NCI-H2196 treated with DMSO at 0.1 percent for 48 hours (cell line): ENCODE results near the gene C14orf180.

ENCODE experiments used
- DNase-seq: peaks from one replicate; lab custom pipeline; 2025; ENCODE audit not compliant: unreplicated experiment; lab: John Stamatoyannopoulos, UW

Gene C14orf180

GRCh38 chr14:104579507-104579906 lies at the start of gene C14orf180:
Gene C14orf180 (plus strand): TSS chr14:104579764. CDS start chr14:104586431, 6,667 bp downstream.
- DNase-seq: no peak

GRCh38 chr14:104530646-104531045 lies 48.9 kb upstream of the C14orf180 start:
- no peak for DNase-seq

DNA sequence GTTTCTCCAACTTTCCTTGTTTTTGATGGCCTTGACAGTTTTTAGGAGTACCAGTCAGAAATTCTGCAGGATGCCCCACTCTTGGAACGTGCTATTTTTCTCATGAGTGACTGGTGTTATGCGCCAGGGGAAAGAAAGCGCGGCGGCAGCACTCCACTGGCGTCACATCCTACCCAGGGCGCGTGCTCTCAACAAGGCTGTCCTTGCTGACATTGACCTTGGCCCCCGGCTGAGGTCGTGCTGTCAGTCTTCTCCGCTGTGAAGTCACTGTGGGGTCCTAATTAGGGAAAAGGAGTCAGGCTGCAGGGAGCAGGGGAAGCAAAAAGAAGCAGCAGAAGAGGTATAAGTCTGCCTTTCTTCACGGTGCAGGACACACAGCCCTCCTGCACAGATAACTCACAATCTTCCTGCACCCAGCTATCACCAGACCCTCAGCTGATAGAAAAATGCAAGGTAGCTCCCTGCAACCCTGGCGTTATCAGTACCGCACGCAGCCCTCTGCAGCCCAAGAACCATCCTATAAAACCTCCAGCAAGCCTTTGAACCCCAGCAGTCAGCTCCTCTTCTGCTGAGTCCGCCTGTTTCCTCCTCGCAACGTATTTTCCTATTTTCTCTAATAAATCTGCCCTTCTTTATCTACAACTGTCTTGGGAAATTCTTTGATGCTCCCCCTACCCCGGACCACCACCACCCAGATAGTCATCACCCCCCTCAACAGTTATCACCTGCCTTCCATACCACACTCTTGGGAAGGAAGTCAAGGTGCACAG lies 48.0 kb upstream of the C14orf180 start:
- DNase-seq: no peak

- DNase-seq: no peak
Observed at GRCh38 chr14:104532191-104532555, 47.4 kb upstream of the C14orf180 start.

DNA sequence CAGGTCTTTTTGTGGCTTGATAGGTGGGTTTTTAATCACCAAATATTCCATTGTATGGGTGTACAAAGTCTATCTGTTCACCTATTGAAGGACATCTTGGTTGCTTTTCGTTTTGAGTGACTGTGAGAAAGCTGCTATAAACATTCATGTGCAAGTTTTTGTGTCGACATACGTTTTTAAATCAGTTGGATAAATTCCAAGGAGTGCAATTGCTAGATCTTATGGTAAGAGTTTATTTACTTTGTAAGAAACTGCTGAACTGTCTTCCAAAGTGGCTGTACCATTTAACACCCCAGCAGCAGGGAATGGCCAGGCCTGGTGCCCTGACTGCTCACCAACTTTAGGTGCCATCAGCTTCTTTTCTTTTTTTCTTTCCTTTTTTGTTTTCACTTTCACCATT lies 45.5 kb upstream of the C14orf180 start:
- no peak for DNase-seq

DNA sequence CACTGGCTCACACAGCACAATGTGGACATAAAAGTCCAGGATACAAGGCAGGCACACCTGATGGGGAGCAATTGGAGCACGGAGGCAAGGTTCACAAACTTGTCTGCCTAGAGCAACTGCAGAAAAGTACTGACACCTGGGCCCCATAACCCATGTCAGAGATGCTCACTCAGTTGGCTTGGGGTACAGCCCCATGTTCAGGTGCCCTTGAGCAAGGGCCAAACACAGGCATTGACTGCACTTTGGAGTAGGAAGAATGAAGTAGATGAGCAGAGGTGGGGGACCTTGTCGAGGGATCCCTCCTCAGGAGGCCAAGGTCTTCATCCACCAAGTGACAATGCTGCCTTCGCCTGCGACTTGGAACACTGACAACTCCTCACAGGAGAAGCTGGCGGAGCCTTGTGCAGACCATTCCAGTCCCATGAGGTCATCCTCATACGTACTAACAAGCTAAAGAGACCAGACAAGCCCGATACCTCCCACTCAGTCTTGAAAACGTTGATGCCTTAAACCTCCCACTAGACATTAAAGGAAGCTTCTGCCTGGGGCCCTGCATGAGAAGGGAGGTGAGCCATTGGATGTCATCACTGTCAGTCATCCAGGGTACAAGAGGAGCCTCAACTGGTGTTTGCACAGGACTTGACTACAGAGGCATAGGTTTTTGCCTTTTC lies 42.5 kb upstream of the C14orf180 start:
- no peak for DNase-seq

GRCh38 chr14:104537613-104537988 lies 42.0 kb upstream of the C14orf180 start:
- no peak for DNase-seq

- no peak for DNase-seq
Observed at GRCh38 chr14:104541905-104542465, 37.6 kb upstream of the C14orf180 start.

DNA sequence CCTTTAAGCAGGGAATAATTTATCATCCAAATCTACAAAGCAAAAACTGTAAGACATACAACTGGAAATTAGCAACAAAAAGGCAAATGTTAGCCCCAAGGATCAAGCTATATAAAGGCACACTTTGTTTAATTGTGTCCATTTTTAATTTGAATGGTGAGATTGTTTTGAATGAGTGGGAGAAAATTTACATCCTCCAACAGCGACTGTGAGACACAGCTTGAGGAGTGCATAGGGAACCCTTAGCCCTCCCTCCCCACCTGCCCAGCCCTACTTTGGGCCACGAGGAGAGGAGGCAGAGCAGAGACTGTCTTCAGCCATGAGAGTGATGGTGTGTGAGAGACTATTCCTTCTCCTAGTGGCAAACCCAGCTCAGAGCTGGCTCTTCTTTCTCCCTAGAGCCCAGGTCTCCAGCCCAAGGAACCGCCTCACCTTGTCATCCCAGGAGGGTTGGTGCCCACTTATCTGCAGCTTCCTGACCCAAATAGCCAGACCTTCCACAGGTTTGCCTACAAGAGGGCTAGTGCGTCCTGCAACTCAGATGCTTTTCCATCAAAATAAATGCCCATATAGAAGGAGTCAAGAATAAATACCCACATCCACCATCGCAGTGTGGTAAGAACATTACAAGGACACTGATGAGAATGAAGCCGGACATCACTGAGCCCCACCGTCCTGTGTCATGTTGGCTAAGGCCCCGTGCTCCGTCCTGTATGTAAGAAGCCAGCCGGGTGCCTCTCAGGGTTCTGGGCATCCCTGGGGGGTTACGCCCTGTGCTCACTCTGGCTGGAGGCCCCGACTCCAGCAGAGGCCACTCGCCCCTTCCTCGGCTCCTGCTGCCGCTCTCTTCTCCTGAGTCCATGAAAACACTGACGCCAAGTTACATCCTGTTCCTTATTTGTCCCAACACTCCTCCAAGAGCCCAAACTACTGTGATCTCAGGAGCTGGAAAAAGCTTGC lies 36.4 kb upstream of the C14orf180 start:
- no peak for DNase-seq

DNA sequence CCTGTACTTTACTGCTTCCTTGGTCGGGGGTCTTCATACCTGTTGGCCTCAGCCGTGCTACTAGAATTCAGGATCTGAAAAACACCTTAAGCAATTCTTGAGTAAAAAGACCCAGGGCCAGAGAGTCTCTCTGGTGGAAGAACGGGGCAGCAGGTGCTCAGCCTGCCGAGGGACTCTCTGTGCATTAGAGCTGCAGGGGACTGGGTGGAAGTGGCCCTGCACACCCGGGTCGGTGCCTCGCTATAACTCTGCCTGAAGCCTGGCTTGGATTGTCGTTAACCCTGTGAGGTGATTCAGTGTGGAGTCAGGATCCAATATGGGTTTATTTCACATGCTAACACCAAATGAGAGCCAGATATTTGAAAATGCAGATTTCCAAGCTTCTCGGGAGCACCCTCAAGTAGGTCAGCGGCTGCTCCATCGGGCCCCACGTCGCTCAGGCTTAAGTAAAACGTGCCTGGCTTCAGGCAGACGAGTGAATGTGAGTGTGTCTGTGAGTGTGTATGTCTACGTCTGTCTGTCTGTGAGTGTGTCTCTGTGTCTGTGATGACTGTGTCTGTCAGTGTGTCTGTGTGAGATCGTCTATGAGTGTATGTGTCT lies 35.1 kb upstream of the C14orf180 start:
- DNase-seq: no peak

- DNase-seq: no peak
Observed at GRCh38 chr14:104545151-104545941, 34.2 kb upstream of the C14orf180 start.

- DNase-seq: no peak
Observed at GRCh38 chr14:104545942-104546501, 33.5 kb upstream of the C14orf180 start.

DNA sequence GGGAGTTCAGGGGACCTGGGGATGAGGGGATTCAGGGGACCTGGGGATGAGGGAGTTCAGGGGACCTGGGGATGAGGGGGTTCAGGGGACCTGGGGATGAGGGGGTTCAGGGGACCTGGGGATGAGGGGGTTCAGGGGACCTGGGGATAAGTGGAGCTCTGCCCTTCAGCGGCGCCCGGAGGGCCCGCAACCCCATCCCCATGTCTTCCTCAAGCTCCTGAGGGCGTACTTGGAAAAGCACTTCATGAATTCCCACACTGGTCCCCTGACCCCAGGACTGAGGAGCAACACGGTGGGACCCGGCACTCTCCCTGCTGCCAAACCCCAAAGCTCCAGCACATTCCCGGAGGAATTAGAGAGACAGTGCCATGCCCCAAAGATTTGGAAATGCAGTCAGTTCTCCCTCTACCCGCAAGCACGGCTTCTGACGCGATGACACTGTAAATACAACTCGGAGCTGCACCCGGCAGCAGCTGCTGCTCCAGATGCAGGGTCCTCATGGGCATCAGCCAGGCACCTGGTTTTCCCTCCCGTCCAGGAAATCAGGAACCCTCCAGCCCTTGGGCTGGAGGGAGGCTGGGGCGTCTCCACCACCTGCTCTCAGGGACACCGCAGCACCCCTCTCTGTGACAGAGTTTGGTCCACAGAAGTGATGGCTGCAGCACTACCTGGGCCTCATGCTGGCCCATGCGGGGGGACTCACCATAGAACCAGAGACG lies 32.8 kb upstream of the C14orf180 start:
- no peak for DNase-seq

DNA sequence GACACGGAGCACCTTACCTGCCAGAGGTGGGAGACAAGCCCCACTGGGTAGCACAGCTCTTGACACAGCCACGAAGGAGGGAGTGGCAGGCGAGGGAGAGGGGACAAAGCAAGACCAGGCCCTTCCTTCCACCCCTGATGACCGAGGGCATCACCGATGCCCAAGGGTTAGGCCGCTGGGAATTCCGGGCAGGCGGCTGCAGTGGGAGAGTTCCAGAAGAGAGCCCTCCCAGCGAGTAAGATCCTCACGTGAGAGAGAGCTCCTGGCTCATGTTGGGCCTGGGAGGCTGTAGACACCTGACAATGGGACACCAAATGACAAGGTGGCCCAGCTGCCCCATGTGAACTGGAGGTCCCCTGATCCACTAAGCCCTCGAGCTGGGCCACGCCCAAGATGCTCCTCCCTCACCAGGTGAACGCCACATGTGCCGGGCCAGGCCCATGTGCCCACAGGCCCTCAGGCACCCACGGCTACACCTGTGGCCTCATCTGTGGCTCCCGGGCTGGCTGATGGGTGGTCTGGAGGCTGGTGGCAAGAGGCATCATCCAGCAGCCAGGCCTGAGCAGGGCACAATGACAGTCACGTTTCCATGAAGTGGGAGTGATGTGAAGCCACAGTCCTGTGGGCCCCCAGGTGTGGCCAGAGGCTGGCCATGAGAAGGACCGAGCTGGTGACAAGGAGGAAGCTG lies 32.1 kb upstream of the C14orf180 start:
- DNase-seq: no peak

GRCh38 chr14:104547998-104548700 lies 31.4 kb upstream of the C14orf180 start:
- no peak for DNase-seq

DNA sequence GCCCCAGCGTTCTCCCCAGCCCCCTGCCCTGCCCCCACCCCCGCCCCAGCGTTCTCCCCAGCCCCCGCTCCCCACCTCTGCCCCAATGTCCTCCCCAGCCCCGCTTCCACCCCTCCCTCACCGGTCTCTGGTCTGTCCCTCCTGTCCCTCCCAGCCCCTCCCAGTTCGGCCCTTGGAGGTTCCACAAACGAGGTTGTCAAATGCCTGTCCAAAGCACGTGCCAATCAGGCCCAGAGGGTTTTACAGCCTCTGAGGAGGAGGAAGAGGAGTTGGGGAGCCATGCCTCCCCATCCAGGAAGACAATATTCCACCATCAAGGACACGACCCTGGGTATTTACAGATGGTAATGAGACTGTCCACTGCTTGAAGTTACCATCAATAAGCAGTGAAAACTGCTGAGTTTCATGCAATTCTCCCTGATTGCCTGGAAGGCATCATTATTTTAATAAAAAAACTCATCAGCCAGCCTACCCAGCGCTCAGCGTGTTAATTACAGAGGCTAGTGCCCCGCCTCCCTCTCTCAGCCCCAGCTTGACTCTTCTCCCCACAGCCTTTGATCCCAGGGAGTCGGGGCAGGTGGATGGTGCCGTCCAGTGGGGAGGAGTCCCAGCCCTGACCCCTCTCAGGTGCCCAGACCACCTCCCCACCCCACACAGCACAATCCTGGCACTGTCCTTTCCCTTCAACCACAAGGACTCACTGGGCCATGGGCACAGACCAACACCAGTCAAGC lies 30.6 kb upstream of the C14orf180 start:
- no peak for DNase-seq
